Fibroblast of peridontal ligament (primary cell): ENCODE data around the gene DLK2.

Experiments
- DNase-seq: peaks from one replicate; pipeline ENCODE4 v3.0.0-alpha.2; 2010; ENCODE audit errors: extremely low read depth

DLK2 gene

GRCh38 chr6:43454290-43454695 is 1.1 kb downstream of the DLK2 start:
- no peak for DNase-seq

DNA sequence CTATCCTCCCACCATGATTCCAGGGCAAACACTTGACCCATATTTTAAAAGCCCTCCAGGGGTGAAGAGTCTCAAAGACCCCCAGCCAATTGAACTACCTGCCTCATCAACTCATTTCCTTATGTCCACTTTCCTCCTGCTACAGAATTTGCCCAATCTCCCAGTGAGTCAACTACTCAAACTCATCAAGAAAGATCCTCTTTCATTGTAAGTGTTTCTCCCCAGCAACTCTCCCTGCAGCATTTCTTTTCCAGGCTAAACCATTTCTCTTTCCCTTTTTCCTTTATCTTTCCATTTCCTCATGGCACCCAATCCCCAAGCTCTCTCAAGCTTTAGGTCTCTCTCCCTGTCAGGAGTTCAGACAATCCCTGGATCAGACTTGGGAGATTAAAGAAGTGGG is 1.5 kb downstream of the DLK2 start:
- no peak for DNase-seq

DNA sequence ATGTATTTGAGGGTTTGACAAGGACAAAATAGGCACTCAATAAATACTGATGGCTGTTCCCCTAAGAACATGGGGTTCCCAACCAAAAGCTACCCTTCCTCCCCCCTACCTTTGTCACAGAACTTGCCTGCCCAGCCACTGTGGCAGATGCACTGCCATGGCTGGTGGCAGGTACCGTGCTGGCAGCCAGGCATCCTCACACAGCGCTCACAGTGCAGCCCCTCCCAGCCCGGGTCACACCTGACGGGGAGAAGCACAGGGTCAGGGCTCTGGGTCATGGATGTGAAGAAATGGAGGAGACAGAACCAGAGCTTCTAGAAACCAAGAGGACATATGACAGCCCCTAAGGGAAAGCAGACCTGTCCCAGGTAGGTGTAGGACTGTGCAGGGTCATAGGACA is 2.5 kb downstream of the DLK2 start:
- no peak for DNase-seq

DNA sequence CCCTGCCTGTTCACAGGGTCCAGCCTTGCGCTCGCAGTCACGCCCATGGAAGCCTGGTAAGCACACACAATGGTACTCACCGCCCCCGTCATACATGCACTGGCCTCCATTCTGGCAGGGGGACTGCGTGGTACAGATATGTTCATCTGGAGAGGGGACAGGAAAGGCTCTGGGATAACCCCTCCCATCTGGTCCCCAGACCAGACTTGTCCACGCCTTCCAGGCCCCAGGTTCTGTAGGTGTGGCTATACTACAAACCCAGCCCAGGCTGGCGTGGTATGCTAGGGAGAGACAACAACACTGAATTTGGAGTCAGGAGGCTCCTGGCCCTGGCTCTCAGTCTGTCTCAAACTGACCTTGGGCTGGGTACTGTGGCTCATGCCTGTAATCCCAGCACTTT is 3.4 kb downstream of the DLK2 start:
- DNase-seq = no peak

DNA sequence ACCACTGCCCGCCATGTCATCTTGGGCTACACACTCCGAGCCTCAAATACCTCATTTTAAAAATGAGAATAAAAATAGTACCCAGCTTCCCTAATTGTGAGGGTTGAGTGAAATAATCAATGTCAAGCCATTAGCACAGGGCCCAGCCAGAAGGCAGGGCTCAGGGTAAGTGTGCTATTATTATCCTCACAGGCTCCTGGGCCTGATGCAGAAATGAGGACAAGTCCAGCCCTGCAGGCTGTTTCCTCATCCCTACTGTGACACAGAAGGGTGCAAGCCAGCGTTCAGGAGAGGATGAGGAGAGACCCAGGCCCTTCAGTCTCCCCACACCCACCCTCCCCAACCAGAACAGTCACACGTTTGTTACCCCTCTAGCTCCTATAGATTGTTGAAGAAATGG is 4.0 kb downstream of the DLK2 start:
- no peak for DNase-seq

- DNase-seq = no peak
Measured at GRCh38 chr6:43450699-43451131, 4.6 kb downstream of the DLK2 start.

- DNase-seq = no peak
Measured at GRCh38 chr6:43448916-43449315, 6.4 kb downstream of the DLK2 start.

- DNase-seq = no peak
Measured at GRCh38 chr6:43447604-43448003, 7.7 kb downstream of the DLK2 start.

DNA sequence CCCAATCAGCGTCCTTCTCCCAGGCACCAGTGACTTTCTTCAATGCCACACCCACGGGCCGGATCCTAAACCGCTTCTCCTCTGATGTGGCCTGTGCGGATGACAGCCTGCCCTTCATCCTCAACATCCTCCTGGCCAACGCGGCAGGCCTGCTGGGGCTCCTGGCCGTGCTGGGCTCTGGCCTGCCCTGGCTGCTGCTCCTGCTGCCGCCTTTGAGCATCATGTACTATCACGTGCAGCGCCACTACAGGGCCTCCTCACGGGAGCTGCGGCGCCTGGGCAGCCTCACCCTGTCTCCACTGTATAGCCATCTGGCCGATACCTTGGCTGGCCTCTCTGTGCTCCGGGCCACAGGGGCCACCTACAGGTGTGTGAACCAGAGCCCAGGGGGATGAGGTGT is 9.8 kb downstream of the DLK2 start:
- DNase-seq = no peak

- DNase-seq = no peak
Measured at GRCh38 chr6:43444582-43444981, 10.8 kb downstream of the DLK2 start.

DNA sequence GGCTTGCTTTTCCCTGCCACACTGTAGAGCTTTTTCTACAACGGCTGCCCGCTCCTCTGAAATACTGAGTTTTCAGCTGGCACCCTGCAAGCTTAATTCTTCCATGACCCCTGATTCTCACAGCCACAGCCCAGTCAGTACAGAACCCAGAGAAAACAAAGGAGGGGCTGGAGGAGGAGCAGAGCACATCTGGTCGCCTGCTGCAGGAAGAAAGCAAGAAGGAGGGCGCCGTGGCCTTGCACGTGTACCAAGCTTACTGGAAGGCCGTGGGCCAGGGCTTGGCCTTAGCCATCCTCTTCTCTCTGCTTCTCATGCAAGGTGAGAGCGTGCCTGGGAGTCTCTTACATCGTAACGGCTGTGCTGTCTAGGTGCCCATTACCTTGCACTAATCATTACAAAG is 11.3 kb downstream of the DLK2 start:
- DNase-seq = no peak

DNA sequence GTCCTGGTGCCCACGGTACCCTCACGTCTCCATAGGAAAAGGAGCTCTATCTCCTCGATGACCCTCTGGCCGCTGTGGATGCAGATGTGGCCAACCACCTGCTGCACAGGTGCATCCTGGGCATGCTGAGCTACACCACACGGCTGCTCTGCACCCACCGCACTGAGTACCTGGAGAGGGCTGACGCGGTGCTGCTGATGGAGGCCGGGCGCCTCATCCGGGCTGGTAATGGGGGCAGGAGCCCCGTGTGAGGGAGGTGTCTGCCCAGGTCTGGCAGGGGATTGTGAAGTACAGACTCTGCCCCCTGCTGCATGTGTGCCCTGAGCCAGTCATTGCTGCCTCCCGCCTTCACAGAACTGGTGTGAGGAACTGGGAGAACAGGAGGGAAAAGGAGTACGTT is 12.4 kb downstream of the DLK2 start:
- no peak for DNase-seq

GRCh38 chr6:43437700-43438099 is 17.6 kb downstream of the DLK2 start:
- DNase-seq = no peak

DNA sequence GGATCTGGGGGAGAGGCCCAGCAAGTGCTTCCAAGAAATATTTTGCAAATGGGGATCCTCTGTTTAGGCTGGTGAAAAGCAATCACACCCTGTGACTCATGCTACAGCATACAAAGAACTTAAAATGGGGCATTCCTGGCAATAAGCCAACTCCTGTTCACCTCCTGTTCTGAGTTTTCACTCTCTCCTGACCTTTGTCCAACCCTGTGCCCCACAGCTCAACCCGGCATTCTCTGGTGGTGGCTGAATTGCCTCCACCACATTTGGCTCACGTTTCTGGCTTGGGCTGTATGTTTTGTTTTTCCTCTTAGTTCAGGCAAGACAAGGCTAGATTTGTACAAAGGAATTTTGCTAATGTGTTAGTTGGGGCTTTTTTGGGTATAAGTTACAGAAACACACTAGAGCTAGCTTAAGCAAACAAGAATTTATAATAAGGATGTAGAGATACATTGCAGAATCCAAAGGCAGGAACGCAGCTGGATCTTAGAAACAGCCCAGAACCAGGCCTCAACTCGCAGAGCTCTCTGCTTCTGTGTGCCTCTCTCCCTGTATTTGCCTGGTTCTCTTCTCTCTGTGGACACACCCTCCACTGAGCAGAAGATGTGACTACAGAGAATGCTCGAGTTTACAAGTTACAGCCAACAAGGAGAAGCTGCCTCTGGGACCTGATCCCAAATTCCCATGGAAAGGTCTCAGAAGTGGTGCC is 18.6 kb downstream of the DLK2 start:
- peak; percentile 92 for DNase-seq

DNA sequence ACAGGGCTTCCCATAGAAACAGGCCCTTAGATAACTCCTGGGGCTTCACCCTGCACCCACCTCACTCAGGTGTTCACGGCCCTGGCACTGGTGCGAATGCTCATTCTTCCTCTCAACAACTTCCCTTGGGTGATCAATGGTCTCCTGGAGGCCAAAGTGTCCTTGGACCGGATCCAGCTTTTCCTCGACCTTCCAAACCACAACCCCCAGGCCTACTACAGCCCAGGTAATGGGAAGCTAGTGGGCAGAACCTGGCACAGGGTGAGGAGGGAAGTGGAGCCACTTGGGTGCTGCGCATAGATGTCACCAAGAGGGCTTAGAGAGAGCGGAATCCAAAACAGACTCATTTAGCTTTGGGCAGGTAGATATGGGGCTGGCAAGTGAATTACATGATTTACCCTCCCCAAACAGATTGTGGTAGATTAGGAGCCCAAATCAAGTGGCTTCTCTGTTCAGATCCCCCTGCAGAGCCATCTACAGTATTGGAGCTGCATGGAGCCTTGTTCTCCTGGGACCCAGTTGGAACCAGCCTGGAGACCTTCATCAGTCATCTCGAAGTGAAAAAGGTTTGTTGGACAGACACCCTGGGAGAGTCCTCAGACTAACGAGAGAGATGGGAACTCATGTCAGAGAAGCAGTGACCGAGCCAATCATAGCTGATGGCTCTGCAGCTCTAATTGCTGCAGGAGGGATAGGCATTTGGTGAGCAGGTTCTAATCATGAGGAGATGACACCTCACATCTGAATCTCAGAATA is 19.5 kb downstream of the DLK2 start:
- no peak for DNase-seq

DNA sequence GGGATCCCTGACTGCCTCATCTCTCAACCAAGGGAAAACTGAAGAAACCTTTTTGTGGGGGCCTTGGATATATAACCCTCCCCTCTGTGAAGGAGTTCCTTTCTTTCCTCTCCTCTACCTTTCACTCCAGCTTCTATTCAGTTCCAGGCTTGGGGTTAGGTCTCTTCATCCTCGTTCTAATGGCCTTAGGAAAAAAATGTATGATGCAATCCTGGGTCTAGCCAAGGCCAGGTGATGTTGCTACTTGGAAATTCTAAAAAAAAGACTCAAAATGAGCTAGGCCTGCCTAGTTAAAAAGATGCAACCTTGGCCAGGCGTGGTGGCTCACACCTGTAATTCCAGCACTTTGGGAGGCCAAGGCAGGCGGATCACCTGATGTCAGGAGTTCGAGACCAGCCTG is 20.4 kb downstream of the DLK2 start:
- no peak for DNase-seq

- DNase-seq = no peak
Measured at GRCh38 chr6:43434001-43434840, 21.1 kb downstream of the DLK2 start.

- DNase-seq = no peak
Measured at GRCh38 chr6:43433148-43433547, 22.2 kb downstream of the DLK2 start.

GRCh38 chr6:43432009-43432945 is 23.1 kb downstream of the DLK2 start:
- DNase-seq = no peak

- DNase-seq = peak; percentile 15
Measured at GRCh38 chr6:43428874-43429273, 26.5 kb downstream of the DLK2 start.

DNA sequence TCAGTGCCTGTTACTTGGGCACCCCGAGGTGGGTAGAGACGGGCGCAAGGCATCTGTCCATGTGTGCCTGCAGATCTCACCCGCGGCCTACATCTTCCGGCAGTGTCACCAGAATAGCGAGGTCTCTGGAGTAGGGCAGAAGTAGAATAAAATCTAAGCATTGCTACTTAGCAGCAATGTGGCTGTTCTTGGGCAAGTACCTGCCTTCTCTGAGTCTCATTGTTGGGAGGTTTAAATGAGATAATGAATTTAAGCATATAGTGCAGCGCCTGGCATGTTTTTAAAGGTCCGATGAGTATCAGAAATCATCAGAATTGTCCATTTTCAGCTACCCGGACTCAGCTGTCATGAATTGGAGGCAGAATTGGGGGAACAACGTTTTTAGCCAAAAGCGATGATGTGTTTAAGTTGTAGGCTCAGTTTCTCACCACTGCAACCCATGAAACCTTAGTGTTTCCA is 27.2 kb downstream of the DLK2 start:
- DNase-seq = no peak
